Measurements from ENCODE around the gene PTP4A2. TPM values are rescaled to one million over a fixed set of nuclear protein-coding genes. Genes with fewer than 3 reads are reported as not detected.

PTP4A2 gene
- total RNA-seq, result 168 and 335 TPM in 2 replicates

GRCh38 chr1:31938184-31938975, at the start of gene PTP4A2:
Gene PTP4A2, minus strand, starts transcription at chr1:31938368. Its CDS starts 19,303 bp downstream, at chr1:31919065.

Other genes with a start within 250 kb of the PTP4A2 start
- 26.6 and 99.7 TPM in 2 replicates for gene COL16A1, start 234.4 kb downstream of the PTP4A2 start, total RNA-seq
- gene ADGRB2, start 174.0 kb downstream of the PTP4A2 start, total RNA-seq, result 1.8 and 4.3 TPM in 2 replicates
- 0.54 and 0.79 TPM in 2 replicates for gene SPOCD1, start 122.3 kb downstream of the PTP4A2 start, total RNA-seq
- gene KHDRBS1, start 75.5 kb upstream of the PTP4A2 start, total RNA-seq, result 49.5 and 52.6 TPM in 2 replicates
- 6.3 and 8.9 TPM in 2 replicates for gene TMEM39B, start 134.6 kb upstream of the PTP4A2 start, total RNA-seq
- gene KPNA6, start 169.7 kb upstream of the PTP4A2 start, total RNA-seq, result 40.0 and 65.5 TPM in 2 replicates
- 53.4 and 62.5 TPM in 2 replicates for gene TXLNA, start 241.3 kb upstream of the PTP4A2 start, total RNA-seq

Measured in placental epithelial cell (primary cell).